Head of caudate nucleus (tissue), 42 donors: ENCODE results near the gene CRYL1.

Experiments used
- DNase-seq, 42 donors: peaks; one replicate each; pipeline versions ENCODE4 v3.0.0 to v3.0.0-alpha.2; 2020 to 2021; ENCODE audit warnings: mixed read lengths in 7 of 42
- intact Hi-C: fragments of 100-400 bp; cut with DNase I; formaldehyde crosslinking; loops from one replicate; pipeline ENCODE4 v1.15.0; 2022

CRYL1 gene

GRCh38 chr13:20370815-20371421, 154.7 kb downstream of the CRYL1 start:
- DNase-seq = no peak
- intact Hi-C loops = no loop called here

- no peak for DNase-seq
- intact Hi-C loops = no loop called here
These were observed 155.7 kb downstream of the CRYL1 start for GRCh38 chr13:20369886-20370361.

- intact Hi-C loops = no loop called here
- no peak for DNase-seq
These were observed 159.6 kb downstream of the CRYL1 start for GRCh38 chr13:20366056-20366455.

- peak in 5 of 42 donors; percentile 14 to 37 (median 20) for DNase-seq
- intact Hi-C loops = no loop called here
These were observed 162.1 kb downstream of the CRYL1 start for GRCh38 chr13:20363603-20364002.

- intact Hi-C loops = no loop called here
- no peak for DNase-seq
These were observed 162.5 kb downstream of the CRYL1 start for GRCh38 chr13:20363172-20363571.

- no peak for DNase-seq
These were observed 163.1 kb downstream of the CRYL1 start for GRCh38 chr13:20362484-20363041.

GRCh38 chr13:20360835-20361412, 164.7 kb downstream of the CRYL1 start:
- intact Hi-C loops = no loop called here
- DNase-seq = no peak

More at GRCh38 chr13:20362484-20363041, 163.1 kb downstream of the CRYL1 start:
- intact Hi-C loops = no loop called here

GRCh38 chr13:20360041-20360491, 165.6 kb downstream of the CRYL1 start:
- peak in 2 of 42 donors; percentile 10 to 43 for DNase-seq
- intact Hi-C loops = no loop called here

- DNase-seq = no peak
- intact Hi-C loops = no loop called here
These were observed 166.3 kb downstream of the CRYL1 start for GRCh38 chr13:20359335-20359734.

- DNase-seq = peak in 35 of 42 donors; percentile 19 to 83 (median 49)
- intact Hi-C loops = no loop called here
These were observed 167.6 kb downstream of the CRYL1 start for GRCh38 chr13:20358022-20358421.

- intact Hi-C loops = no loop called here
- no peak for DNase-seq
These were observed 169.2 kb downstream of the CRYL1 start for GRCh38 chr13:20356444-20356843.

- DNase-seq = no peak
- intact Hi-C loops = no loop called here
These were observed 170.9 kb downstream of the CRYL1 start for GRCh38 chr13:20354722-20355121.

- intact Hi-C loops = no loop called here
- no peak for DNase-seq
These were observed 171.7 kb downstream of the CRYL1 start for GRCh38 chr13:20353973-20354372.
